Stimulated activated CD4-positive, alpha-beta T cell treated with anti-CD3 and anti-CD28 coated beads, TNF-alpha, amount 100 ng/mL, for 1 hour (primary cell): ENCODE results near the gene TSHZ2.
"Not testable (repeated sequence)": the region's sequence is repeated elsewhere in the genome, so short reads cannot be mapped to it uniquely, and the experiment has no call there.

Experiments
- DNase-seq, 3 donors: peaks; one replicate each; pipeline ENCODE4 v3.0.0-alpha.2; 2020; ENCODE audit warnings: low read depth in 3 of 3, low spot score in 1 of 3

Gene TSHZ2

GRCh38 chr20:53488775-53489272 is 516.7 kb downstream of the TSHZ2 start:
- DNase-seq = no peak

GRCh38 chr20:53489528-53489927 is 517.4 kb downstream of the TSHZ2 start:
- DNase-seq = no peak

- no peak for DNase-seq
Measured at GRCh38 chr20:53490620-53491019, 518.5 kb downstream of the TSHZ2 start.

- DNase-seq = no peak
Measured at GRCh38 chr20:53491462-53491861, 519.3 kb downstream of the TSHZ2 start.

- no peak for DNase-seq
Measured at GRCh38 chr20:53492212-53492611, 520.1 kb downstream of the TSHZ2 start.

- no peak for DNase-seq
Measured at GRCh38 chr20:53493311-53493857, 521.2 kb downstream of the TSHZ2 start.

GRCh38 chr20:53494753-53495152 is 522.6 kb downstream of the TSHZ2 start:
- DNase-seq = no peak

GRCh38 chr20:53495398-53496092 is 523.4 kb downstream of the TSHZ2 start:
- no peak for DNase-seq

- no peak for DNase-seq
Measured at GRCh38 chr20:53497246-53497645, 525.1 kb downstream of the TSHZ2 start.

- DNase-seq = no peak
Measured at GRCh38 chr20:53498341-53498740, 526.2 kb downstream of the TSHZ2 start.

- no peak for DNase-seq
Measured at GRCh38 chr20:53500651-53501050, 528.5 kb downstream of the TSHZ2 start.

- DNase-seq = no peak
Measured at GRCh38 chr20:53502820-53503219, 530.7 kb downstream of the TSHZ2 start.

GRCh38 chr20:53503517-53503919 is 531.4 kb downstream of the TSHZ2 start:
- no peak for DNase-seq

GRCh38 chr20:53504106-53504505 is 531.9 kb downstream of the TSHZ2 start:
- DNase-seq = not testable (repeated sequence)

- DNase-seq = no peak
Measured at GRCh38 chr20:53510262-53510661, 538.1 kb downstream of the TSHZ2 start.

GRCh38 chr20:53510704-53511103 is 538.5 kb downstream of the TSHZ2 start:
- no peak for DNase-seq

- no peak for DNase-seq
Measured at GRCh38 chr20:53512076-53512475, 539.9 kb downstream of the TSHZ2 start.

GRCh38 chr20:53513168-53513488 is 541.0 kb downstream of the TSHZ2 start:
- DNase-seq = no peak

- DNase-seq = no peak
Measured at GRCh38 chr20:53513489-53514298, 541.5 kb downstream of the TSHZ2 start.

GRCh38 chr20:53515749-53516148 is 543.6 kb downstream of the TSHZ2 start:
- no peak for DNase-seq

GRCh38 chr20:53517146-53517545 is 545.0 kb downstream of the TSHZ2 start:
- no peak for DNase-seq

- not testable (repeated sequence) for DNase-seq
Measured at GRCh38 chr20:53521421-53521820, 549.3 kb downstream of the TSHZ2 start.
